GM20000 (cell line): ENCODE results near the gene LRRIQ4.
A peak's percentile ranks its signal among the peaks of the same experiment; 100 is the strongest.

Experiments used
- DNase-seq: peaks from one replicate; pipeline ENCODE4 v3.0.0; 2012; ENCODE audit warnings: low spot score
- CTCF ChIP-seq: IDR thresholded peaks from 2 replicates; pipeline ENCODE4 v1.5.1; 2012; ENCODE audit warnings: mild to moderate bottlenecking, control low read depth; ENCODE audit errors: extremely low read depth, missing control alignments

Gene LRRIQ4

GRCh38 chr3:169812332-169813235 is at the start of gene LRRIQ4, which contains the start of gene LRRC34:
LRRIQ4 (plus strand) TSS chr3:169812870; CDS start chr3:169821922, 9,052 bp downstream.
LRRC34 (minus strand) TSS chr3:169812904; CDS start chr3:169812548, 356 bp downstream.
- peak; percentile 82 for DNase-seq
- no peak for TF ChIP-seq CTCF

GRCh38 chr3:169764312-169764881 is 48.3 kb upstream of the LRRIQ4 start:
- TF ChIP-seq CTCF = no peak
- DNase-seq = peak; percentile 78

- DNase-seq = peak; percentile 89
- no peak for TF ChIP-seq CTCF
Observed at GRCh38 chr3:169764882-169765612, 47.6 kb upstream of the LRRIQ4 start, which contains the start of gene TERC. TERC (minus strand) TSS chr3:169765060.

- DNase-seq = peak; percentile 77
Observed at GRCh38 chr3:169769287-169770181, 43.1 kb upstream of the LRRIQ4 start, which contains the start of gene ACTRT3. ACTRT3 (minus strand) TSS chr3:169769561; CDS start chr3:169769520, 41 bp downstream.

GRCh38 chr3:169771497-169772304 is 41.0 kb upstream of the LRRIQ4 start:
- TF ChIP-seq CTCF = no peak

More at GRCh38 chr3:169769287-169770181, 43.1 kb upstream of the LRRIQ4 start, which contains the start of gene ACTRT3:
- no peak for TF ChIP-seq CTCF

GRCh38 chr3:169772305-169772896 is 40.3 kb upstream of the LRRIQ4 start:
- peak; percentile 50 for DNase-seq
- TF ChIP-seq CTCF = no peak

More at GRCh38 chr3:169771497-169772304, 41.0 kb upstream of the LRRIQ4 start:
- DNase-seq = no peak
